GM12878 (cell line): ENCODE results near the gene MEIOSIN. TPM values are rescaled to one million over a fixed set of nuclear protein-coding genes. Genes with fewer than 3 reads are reported as not detected.
A peak's percentile ranks its signal among the peaks of the same experiment; 100 is the strongest.

Experiments
- ATAC-seq: fragments of 200-7000 bp; cut with Tn5 transposase; 3 replicates; pipeline ENCODE4 v1.9.1; 2020; ENCODE audit warnings: mild to moderate bottlenecking, moderate library complexity
- BruUV-seq: library from RNA; stranded (reverse); fragments of 400-500 nt; replicated peaks from 2 replicates; lab custom pipeline; 2021; lab: Mats Ljungman, UMichigan
- CTCF ChIA-PET: fragments of 300-600 bp; sonication (Branson Sonifier 250); formaldehyde crosslinking; extraction: SDS; loops from one replicate; lab custom pipeline; 2021; ENCODE audit warnings: inconsistent platforms; lab: Yijun Ruan, JAX
- POLR2A ChIA-PET: fragments of 350-600 bp; formaldehyde crosslinking; extraction: SDS; loops from one replicate; lab custom pipeline; 2021; ENCODE audit warnings: inconsistent platforms; lab: Charles Lee
- RAD21 ChIA-PET: fragments of 300-600 bp; sonication (Branson Sonifier 250); formaldehyde crosslinking; loops from one replicate; lab custom pipeline; 2023; ENCODE audit warnings: antibody characterized with exemption; ENCODE audit not compliant: unreplicated experiment; lab: Charles Lee
- SMC1A ChIA-PET: fragments of 300-600 bp; sonication (Branson Sonifier 250); formaldehyde crosslinking; loops from one replicate; lab custom pipeline; 2023; ENCODE audit not compliant: unreplicated experiment, uncharacterized antibody; lab: Charles Lee
- DNase-seq: peaks from one replicate; pipeline ENCODE4 v3.0.0-alpha.2; 2011; ENCODE audit warnings: low read depth, low spot score
- FAIRE-seq: peaks from 3 replicates; lab custom pipeline; 2011; peaks lifted over from hg19 to GRCh38; lab: Jason Lieb, UNC
- H2AFZ ChIP-seq: 2 replicates; pipeline ENCODE4 v1.6.0; 2011; ENCODE audit warnings: low read depth, low read length, control low read depth; ENCODE audit not compliant: control insufficient read depth
- H3K27ac ChIP-seq: 2 replicates; pipeline ENCODE4 v1.5.1; 2011; ENCODE audit warnings: control low read depth; ENCODE audit not compliant: control insufficient read depth, insufficient read depth
- H3K27me3 ChIP-seq, 2 experiments: replicated peaks in 1 of 2; 2 replicates each; pipeline versions ENCODE4 v1.6.0 to v1.6.1; 2011; ENCODE audit warnings: low read length in 1 of 2; ENCODE audit not compliant: control insufficient read depth in 2 of 2, insufficient read depth in 2 of 2
- H3K36me3 ChIP-seq, 2 experiments: 2 replicates each; pipeline ENCODE4 v1.5.1; 2011; ENCODE audit warnings: low read length in 1 of 2; ENCODE audit not compliant: control insufficient read depth in 2 of 2, insufficient read depth in 2 of 2
- H3K4me1 ChIP-seq: 2 replicates; pipeline ENCODE4 v1.6.1; 2011; ENCODE audit warnings: mild to moderate bottlenecking, low read length, moderate library complexity, mixed read lengths; ENCODE audit not compliant: control insufficient read depth, insufficient read depth
- H3K4me2 ChIP-seq: 2 replicates; pipeline ENCODE4 v1.6.0; 2011; ENCODE audit warnings: control low read depth; ENCODE audit not compliant: control insufficient read depth, insufficient read depth
- H3K4me3 ChIP-seq: fragments of 200-600 bp; sonication (generic); 2 replicates; pipeline ENCODE4 v1.5.1; 2016
- H3K79me2 ChIP-seq: 2 replicates; pipeline ENCODE4 v1.6.0; 2011; ENCODE audit warnings: low read length; ENCODE audit not compliant: control insufficient read depth, insufficient read depth
- H3K9ac ChIP-seq: 2 replicates; pipeline ENCODE4 v1.8.0; 2011; ENCODE audit warnings: low read length, control low read depth, mixed read lengths; ENCODE audit not compliant: control insufficient read depth, insufficient read depth
- H3K9me3 ChIP-seq: replicated peaks from 3 replicates; pipeline ENCODE4 v1.5.1; 2011; ENCODE audit warnings: mild to moderate bottlenecking, low read length; ENCODE audit not compliant: control insufficient read depth, insufficient read depth
- H4K20me1 ChIP-seq: 2 replicates; pipeline ENCODE4 v1.6.0; 2011; ENCODE audit not compliant: control insufficient read depth, insufficient read depth
- MLLT1 ChIP-seq: fragments of 450-650 bp; IDR thresholded peaks from 2 replicates; pipeline ENCODE4 v1.6.1; 2016; ENCODE audit warnings: mild to moderate bottlenecking
- NR2F1 ChIP-seq: fragments of 450-650 bp; conservative IDR thresholded peaks from 2 replicates; pipeline ENCODE4 v1.6.1; 2017; ENCODE audit warnings: mild to moderate bottlenecking
- PML ChIP-seq: IDR thresholded peaks from 2 replicates; pipeline ENCODE4 v1.6.1; 2012; ENCODE audit warnings: low read length, inconsistent platforms
- POLR2A ChIP-seq: IDR thresholded peaks from 2 replicates; pipeline ENCODE4 v1.6.1; 2011; ENCODE audit warnings: low read depth, mild to moderate bottlenecking, low read length
- RAD21 ChIP-seq: IDR thresholded peaks from 2 replicates; pipeline ENCODE4 v1.6.1; 2011; ENCODE audit warnings: mild to moderate bottlenecking, low read depth, low read length, moderate library complexity; ENCODE audit not compliant: insufficient read depth
- RB1 ChIP-seq: fragments of 450-650 bp; formaldehyde crosslinking; IDR thresholded peaks from 2 replicates; pipeline ENCODE4 v1.6.1; 2017; ENCODE audit warnings: mild to moderate bottlenecking, borderline replicate concordance
- WGBS: methylation state at CpG from one replicate; pipeline ENCODE4 v1.1.6; 2016; ENCODE audit warnings: low lambda C conversion rate; ENCODE audit not compliant: insufficient replicate concordance, insufficient coverage; ENCODE audit errors: missing lambda C conversion rate; 5-methylcytosine and 5-hydroxymethylcytosine counted together
- in situ Hi-C: fragments of 300-500 bp; cut with MboI; formaldehyde crosslinking; loops from 9 replicates; pipeline ENCODE4 v1.14.3; 2018; ENCODE audit warnings: mixed read lengths
- intact Hi-C: fragments of 100-400 bp; cut with micrococcal nuclease; formaldehyde crosslinking; loops from one replicate; pipeline ENCODE4 v1.14.2; 2022; ENCODE audit not compliant: unreplicated experiment
- polyA plus RNA-seq, 11 experiments: library from polyadenylated mRNA; depleted of rRNA in 4 of 11; unstranded in 6 of 11; stranded (reverse) in 5 of 11; fragments of >200 nt; fragmentation: Nextera tagmentation in 4 of 11; fragmentation: Illumina TruSeq in 1 of 11; extraction: Ambion mirVana in 4 of 11; extraction: Trizol in 1 of 11; gene quantifications; 1 replicate in 1 of 11; 2 replicates in 10 of 11; pipeline versions ENCODE4 v1.2.1 to v1.2.3, GENCODE V29; 2011 to 2016; ENCODE audit warnings: inconsistent platforms in 2 of 11, missing spikeins in 2 of 11, low read depth in 1 of 11
- total RNA-seq, 4 experiments: library from RNA; depleted of rRNA in 3 of 4; stranded (reverse); fragments of >200 nt in 3 of 4; fragmentation: Illumina TruSeq in 1 of 4; extraction: Trizol in 1 of 4; gene quantifications; 2 replicates each; pipeline versions ENCODE4 v1.2.1 to v1.2.3, GENCODE V29; 2013 to 2021

Gene MEIOSIN
- total and polyA plus RNA-seq, 10 of the 15 experiments (the other 5 are each of a cell fraction or from before 2014, with no cell fraction given): 0.05 to 0.66 (median 0.14) TPM; not detected in 4

GRCh38 chr19:45785781-45786532, 52.7 kb downstream of the MEIOSIN start:
- FAIRE-seq: no peak
- H3K27ac ChIP-seq: no peak overlapping the region

More at GRCh38 chr19:45785781-45786532, 52.7 kb downstream of the MEIOSIN start:
- peaks cover 5% of the 10 kb centered on the region for H3K4me1 ChIP-seq
- H3K9me3 ChIP-seq: no peaks in the 10 kb centered on the region
- peaks cover 2 to 12% of the 10 kb centered on the region in 2 experiments; a peak in 3 of 4 replicates for H3K36me3 ChIP-seq
- ChIA-PET CTCF (no interaction called here), SMC1A (no interaction called here), RAD21 (no interaction called here), POLR2A (no interaction called here)
- in situ Hi-C loops (no loop called here), intact Hi-C loops (no loop called here)
- BruUV-seq: no TSS peak
- no peaks in the 10 kb centered on the region for H4K20me1 ChIP-seq
- peak; percentile 43; the same call in 1 of the 2 replicates for TF ChIP-seq NR2F1
- no peak for TF ChIP-seq RB1
- TF ChIP-seq MLLT1: no peak
- no peak for TF ChIP-seq PML
- no peak for TF ChIP-seq RAD21
- peak; percentile 51; the same call in 1 of the 2 replicates for TF ChIP-seq POLR2A
- no peak overlapping the region for H2AFZ ChIP-seq
- no peak overlapping the region for H3K4me2 ChIP-seq
- no peak for DNase-seq
- no peaks in the 10 kb centered on the region for H3K27me3 ChIP-seq
- WGBS: 97% methylated on average over 46 of the region's 57 CpGs
- no peak overlapping the region for H3K9ac ChIP-seq
- H3K79me2 ChIP-seq: peaks cover 4% of the 10 kb centered on the region
- H3K4me3 ChIP-seq: no peak overlapping the region
- ATAC-seq: no peak
